Posterior cingulate gyrus (tissue), 11 donors: ENCODE data around the gene BUB1B.

Source experiments
- DNase-seq, 10 donors: peaks; one replicate each; pipeline versions ENCODE4 v3.0.0 to v3.0.0-alpha.2; 2020 to 2021; ENCODE audit warnings: mixed read lengths in 3 of 10
- intact Hi-C: fragments of 100-400 bp; cut with DNase I; formaldehyde crosslinking; loops from one replicate; pipeline ENCODE4 v1.15.1; 2023

BUB1B gene

DNA sequence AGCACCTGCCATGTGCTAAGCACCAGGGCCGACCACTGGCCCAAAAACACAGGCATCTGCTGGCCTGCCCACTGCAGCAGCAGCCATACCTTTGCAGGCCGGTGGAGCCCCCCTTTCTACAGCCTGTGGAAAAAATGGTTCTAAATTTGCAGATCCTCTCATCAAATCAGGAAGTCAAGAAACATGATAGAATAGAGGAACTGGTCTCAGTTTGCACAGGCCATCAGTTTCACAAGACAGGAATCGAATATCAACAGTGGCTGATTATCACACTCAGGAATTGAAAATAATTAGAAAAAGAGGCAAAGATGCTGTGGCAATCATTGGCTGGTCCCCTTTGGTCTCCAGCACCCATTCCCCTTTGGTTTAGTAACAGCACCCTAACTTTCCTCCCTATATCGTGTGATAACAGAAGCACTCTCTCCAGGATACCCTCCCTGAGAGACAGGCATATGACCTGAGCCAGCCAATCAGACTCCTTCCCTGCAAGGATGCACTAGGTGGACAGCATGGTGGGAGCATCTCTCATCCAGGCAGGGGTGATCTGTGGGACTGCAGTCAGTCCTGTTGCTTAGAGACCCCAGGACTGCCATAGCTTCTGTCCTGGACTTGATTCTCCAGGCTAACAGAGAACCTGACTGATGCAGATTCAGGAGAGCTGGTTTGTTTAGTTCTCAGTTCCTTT, 74.5 kb downstream of the BUB1B start:
- intact Hi-C loops: no loop called here
- peak in 1 of 10 donors; percentile 76 for DNase-seq

DNA sequence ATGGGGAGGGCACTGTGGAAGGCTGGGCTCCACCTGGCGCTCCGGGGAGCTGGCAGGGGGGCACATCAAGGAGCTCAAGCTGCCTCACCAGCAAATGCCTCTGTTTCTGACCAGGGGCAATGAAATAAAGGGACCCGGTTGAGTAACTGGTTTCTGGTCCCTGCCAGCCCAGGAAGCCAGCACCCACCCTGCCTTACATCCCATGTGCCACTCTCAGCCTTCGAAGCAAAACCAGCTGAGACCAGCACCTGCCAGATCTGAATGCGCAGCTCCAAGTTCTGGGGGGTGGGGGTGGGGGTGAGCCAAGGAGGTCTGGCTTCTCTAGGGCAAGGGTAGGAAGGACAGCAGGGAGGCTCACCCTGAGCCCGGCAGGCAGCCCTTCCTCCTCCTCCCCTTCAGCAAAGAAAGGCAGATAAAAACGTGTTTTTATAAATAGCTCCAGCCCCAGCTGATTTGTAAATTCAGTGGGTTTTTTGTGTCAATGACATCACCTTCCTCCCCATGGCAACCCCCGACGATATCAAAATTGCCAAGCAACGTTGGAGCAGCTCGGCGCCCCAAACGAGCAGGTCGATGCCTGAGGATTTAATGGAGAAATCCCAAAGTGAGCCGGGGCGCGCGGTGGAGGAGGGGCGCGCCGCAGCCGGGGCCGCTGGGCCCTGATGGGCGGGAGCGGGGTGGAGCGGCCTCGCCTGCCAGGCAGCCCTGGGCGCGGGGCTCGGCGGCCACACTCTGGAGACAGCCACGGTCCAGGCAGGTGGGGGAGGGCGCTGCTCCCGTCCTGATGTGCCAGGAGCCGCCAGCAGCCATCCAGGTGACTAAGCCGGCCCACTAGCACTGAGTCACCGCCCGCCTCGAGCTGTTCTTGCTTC, 77.9 kb downstream of the BUB1B start, which contains the start of gene PAK6:
Gene PAK6 (plus strand): TSS at position 532 of the 872 bp plus-strand sequence. CDS start 25,723 bp downstream, outside the sequence.
- DNase-seq: peak in 9 of 10 donors; percentile 26 to 95 (median 80)
- intact Hi-C loops: no loop called here

DNA sequence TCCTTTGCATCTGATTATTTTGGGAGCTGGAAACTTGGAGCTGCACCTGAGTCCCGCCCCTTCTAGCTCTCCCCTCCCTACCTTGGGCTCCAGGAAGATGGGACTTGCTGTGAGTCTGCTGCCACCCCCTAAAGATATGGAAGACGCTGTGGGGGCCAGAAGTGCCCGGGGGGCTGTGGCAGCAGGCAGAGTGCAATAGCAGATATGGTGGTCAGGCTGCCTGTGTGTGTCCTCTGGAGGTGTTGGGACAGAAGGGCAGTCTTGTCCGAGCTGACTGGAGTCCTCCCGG, 78.5 kb downstream of the BUB1B start:
- DNase-seq: no peak
- intact Hi-C loops: no loop called here

DNA sequence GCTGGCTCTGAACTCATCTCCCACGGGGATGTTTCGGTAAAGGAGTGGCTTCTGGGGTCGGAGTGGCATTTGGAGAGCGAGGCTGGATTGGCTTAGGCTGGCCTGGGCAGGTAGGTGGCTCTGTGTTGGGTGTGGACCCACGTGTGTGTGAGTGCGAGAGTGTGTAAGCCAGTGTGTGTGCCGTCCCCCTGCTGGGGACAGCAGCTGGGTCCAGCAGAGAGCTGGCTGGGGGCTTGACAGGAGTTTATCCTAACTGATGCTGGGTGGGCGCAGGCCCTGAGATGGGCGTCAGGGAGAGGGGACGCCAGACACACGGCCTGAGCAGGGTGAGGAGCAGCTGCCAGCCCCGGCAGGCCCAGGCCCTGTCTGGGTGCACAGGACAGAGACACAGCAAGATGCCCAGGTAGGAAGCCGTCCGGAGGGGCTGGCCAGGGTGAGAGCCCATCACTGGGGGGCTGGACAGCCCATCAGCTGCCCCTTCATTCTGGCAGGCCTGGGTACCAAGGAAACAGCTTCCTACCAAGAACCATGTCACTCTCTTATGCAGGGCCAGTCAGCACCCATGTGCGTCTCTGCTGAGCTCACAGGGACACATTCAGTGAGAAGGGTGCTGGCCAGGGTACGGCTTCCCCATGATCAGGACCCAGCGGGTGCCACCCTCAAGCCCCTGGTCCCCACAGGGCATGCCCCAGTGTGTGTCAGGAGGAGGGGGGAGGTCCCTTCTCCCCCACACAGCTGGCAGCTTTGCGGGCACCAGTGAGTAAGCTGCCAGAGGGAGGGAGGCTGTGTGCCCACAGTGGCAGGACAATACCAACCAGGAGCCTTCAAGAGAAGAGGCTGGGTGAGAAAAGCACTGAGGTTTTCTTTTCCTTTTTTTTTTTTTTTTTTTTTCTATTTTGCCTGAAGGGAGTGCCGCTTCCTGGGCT, 79.1 kb downstream of the BUB1B start:
- peak in 5 of 10 donors; percentile 10 to 87 (median 36) for DNase-seq
- intact Hi-C loops: no loop called here

DNA sequence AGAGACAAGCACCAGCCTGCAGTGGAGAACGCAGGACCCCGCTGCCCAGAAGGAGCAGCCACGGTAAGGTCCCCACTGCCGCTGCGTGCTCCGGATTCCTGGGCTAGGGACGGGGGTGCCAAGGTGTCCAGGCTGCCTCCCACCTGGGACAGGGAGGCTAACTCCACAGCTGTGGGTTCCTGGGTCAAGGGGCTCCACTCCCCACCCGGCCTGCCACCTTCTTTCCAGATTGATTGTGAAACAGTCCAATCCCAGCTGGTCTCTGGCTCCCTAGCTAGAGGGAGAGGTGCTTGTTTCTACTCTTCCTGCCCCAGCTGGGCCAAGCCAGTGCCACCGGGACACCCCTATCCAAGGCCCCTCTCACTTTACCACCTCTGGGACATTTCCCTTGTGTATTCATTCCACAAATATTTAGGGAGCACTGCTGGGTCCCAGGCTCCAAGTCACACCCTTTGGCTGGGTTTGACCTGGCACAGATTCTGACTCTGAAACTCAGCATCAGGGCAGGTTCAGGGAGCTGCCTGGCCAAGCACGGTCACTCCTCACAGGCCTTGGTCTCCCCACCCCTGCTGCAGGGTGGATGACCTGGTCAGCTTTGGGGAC, 79.9 kb downstream of the BUB1B start:
- DNase-seq: peak in 4 of 10 donors; percentile 6 to 82 (median 50)
- intact Hi-C loops: no loop called here

DNA sequence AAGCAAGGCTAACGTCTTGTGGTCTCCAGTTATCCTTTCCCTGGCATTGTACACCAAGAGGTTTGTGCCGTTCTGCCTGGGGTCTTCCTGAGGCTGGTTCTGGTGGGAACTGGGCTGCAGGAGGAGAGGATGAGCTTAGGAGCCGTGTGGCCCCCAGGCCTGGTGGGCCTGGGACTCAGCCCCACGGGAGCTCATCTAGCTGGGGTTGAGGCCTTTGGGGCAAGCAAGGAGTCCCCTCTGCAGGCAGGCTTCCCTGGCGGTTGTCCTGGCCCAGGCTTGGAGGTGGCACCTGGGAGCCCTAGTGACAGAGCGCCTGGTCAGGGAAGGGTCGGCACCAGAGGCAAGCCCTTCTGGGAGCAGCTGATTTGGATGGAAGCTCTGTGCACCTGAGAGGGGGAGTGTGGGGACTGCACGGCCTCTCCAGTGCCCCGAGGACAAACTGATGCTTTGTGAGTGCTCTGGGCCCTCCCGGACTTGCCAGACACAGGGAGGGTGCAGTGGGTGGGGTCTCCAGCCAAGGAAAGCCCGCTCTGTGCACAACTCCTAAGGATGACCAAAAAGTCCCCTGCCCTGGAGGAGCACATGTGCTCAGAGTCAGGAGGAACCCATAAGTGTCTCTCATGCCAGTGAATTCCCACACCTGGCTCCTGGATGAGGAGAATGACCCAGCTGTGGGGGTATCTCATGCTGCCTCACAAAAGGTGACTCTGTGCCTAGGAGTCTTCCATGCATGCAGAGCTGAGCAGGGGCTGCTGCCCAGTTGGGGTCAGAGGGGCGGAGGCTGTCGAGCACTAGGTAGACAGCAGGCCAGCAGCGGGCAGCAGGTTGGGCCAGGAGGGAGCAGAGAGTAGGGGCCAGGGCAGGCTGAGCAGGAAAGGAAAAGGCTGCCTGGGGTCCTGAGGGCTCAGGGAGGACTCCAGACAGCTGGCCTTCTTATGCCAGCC, 80.7 kb downstream of the BUB1B start:
- DNase-seq: peak in 4 of 10 donors; percentile 7 to 70 (median 30)
- intact Hi-C loops: no loop called here

DNA sequence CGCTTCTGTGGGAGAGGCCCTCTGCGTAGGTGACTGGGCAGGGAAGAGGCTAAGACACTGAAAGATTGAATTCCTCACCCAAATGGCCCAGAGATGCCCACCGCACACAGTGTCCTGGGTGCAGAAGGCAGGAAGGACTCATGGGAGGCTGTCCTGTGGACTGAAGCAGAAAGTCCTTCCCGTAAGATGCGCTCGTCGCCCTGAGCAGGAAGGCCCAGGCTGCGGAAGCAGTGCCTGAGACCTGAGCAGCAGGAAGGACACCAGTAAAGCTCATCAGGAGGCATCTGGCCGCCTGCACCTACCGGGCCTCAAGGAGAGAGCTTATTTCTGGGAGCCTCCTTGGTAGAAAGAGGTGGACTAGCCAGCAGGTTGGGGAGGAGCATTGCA, 81.3 kb downstream of the BUB1B start:
- intact Hi-C loops: no loop called here
- DNase-seq: peak in 4 of 10 donors; percentile 5 to 74 (median 33)

DNA sequence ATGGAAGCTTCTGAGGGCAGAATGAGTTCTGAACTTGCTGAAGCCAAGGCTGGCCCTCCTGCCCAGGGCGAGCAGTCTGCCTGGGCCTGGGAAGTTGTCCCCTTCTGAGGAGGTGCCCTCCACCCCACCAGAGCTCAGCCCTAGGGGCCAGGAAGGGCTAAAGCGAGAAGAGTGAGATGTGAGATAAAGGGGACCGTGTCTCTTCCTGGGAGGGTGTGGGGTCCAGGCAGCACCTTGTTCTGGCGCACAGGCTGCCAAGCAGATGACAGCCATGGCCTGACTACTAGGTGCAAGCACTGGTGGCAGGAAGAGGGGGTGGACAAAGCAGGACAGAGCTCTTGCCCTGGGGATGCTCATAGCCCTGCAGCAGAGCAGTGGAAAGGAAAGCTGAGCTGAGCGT, 81.7 kb downstream of the BUB1B start:
- intact Hi-C loops: no loop called here
- peak in 3 of 10 donors; percentile 2 to 59 (median 49) for DNase-seq

DNA sequence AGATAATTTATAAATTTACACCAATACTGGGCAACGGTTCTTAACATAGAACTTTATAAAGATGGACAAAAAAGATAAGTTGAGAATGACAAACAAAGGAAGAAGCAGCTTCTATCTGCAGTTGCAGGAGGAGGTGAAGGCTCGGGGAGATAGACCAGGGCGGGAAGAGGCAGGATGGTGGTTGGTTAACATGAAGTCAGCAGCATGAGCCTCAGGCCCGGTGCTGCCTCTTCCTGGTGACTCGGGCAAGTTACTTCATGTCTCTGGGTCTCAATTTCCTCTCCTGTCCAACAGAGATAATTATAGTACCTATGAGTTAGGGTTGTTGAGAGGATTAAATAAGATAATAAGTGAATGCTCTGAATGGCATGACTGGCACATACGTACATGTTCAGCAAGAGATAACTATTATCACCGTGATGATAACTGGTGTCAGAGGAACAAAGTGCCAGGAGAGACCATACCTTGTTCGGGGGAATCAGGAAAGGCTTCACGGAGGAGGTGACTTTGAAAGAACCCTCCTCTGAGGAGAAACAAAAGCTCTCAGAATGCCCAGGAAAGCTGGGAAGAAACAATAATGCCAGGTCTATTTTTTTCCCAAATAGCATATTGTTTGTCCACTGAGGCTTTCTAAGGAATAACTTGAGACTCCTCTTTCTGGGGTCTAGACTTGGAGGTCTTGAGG, 82.4 kb downstream of the BUB1B start:
- peak in 3 of 10 donors; percentile 5 to 78 (median 37) for DNase-seq
- intact Hi-C loops: no loop called here

DNA sequence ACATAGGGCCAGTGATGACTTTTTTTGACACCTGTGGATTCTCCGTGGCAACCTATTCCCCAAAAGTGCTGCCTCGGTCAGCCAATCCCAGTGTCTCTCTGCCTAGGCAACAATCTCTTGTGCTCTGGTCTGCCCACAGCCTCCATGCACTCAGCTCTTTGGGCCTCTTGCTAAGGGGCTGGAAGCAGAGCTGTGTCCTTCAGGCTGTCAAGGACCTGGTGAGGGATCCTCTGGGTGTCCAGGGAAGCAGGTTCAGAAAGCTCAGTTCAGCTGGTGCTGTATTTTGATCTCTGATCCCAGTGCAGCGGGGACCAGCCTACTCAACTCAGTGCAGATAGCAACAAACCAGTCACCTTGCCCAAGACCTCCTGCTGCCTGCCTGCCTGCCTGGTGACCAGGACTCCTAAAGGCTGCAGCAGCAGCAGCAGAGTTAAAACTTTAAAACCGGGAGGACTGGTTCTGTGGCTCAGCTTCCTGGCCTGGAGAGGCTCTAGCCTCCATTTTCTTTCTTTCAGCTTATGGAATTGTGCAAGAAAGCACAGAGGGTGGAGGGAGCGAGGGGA, 84.2 kb downstream of the BUB1B start:
- DNase-seq: peak in 4 of 10 donors; percentile 4 to 71 (median 34)
- intact Hi-C loops: no loop called here

DNA sequence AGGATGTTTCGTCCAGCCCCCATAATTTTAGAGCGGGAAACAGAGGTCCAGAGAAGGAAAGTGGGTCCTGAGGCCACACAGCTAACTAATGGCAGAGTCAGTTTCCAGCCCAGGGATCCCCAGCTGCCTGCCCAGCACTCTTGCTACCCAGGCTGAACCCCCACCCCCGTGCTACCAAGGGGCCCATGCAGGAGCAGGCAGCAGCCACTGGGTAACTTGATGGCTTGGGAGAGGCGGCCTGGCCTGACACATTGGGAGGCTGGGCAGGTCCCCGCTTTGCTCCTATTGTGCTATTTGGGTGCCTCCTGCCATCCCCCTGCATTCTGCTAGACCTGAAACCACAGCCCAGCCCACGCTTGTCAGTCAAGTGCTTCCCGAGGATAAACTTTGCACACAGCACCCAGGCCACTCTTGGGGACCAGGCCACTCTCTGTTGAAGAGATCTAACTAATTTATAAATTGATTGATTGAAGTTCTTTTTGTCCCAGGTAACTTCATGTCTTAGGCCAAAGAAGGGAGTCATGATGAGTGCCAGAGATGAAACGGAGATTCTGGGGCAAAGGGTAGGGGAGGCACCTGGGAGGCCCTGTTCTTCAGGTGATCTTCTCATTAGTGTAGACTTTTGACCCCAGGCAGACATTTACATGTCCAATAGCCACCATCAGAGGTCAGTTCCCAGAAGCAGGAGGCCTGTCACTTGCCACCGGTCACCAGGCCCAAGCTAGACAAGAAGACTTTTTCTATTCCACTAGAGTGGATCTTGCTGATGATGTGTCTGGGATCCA, 85.0 kb downstream of the BUB1B start:
- peak in 6 of 10 donors; percentile 1 to 52 (median 22) for DNase-seq
- intact Hi-C loops: no loop called here

DNA sequence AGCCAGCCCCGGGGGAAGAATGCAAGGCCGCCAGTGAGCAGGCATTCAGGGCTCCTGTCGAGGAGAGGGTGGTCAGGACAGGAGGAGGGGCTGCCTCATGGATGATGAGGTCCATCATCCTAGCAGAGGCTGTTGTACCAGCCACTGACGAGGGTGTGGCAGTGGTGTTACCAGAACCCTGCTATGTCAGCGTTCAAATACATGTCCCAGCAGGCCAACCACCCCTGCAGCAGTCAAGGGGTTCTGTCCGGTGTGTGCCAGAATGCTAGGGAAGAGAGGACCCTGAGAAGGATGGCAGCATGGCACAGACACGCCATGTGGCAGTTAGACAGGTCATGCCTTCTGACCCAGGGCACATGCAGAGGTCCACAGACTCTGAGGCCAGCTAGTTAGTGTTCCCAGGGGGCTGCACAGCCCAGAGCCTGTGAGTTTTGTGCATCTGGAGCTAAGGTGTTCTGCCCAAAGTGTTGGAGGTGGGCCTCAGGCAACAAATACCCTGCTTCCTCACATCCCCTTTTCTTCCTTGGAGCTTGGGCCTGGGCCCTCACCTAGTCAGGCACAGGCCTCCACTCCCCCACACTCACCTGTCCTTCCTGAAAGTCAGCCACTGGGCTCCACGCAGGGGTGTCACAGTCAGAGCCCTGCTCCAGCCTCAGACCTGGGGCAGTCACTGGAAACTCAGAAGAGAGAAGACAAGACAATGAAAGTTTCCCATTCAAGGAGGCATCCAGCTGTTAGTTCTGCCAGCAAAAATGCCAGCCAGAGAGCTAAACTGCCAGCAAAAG, 85.8 kb downstream of the BUB1B start:
- peak in 6 of 10 donors; percentile 3 to 72 (median 26) for DNase-seq
- intact Hi-C loops: no loop called here

DNA sequence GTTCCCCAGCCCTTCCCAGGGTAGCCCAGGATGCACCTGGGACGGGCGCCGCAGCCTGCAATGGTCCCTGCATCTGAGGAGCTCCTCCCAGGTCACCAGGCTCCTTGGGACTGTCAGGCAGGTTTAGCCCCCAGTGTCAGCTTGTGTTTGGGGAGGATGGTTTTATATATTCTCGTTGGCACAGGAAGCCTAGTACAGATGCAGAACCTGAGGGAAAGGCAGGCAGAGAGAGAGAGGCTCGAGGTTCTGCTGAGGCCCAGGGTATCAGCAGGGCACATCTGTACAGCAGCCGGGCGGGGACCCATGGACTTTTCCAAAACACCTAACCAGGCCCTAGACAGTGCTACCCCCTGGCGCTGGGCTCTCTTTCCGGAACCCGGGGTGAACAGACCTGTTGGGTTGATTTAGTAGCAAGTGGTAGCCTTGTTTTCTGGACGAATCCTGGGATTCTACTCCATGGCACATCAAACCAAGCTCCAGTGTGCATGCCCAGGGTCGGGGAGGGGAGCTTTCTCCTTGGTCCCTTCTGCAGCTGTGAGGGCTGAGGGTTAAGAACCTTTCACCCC, 86.6 kb downstream of the BUB1B start:
- intact Hi-C loops: no loop called here
- DNase-seq: peak in 6 of 10 donors; percentile 5 to 69 (median 28)

DNA sequence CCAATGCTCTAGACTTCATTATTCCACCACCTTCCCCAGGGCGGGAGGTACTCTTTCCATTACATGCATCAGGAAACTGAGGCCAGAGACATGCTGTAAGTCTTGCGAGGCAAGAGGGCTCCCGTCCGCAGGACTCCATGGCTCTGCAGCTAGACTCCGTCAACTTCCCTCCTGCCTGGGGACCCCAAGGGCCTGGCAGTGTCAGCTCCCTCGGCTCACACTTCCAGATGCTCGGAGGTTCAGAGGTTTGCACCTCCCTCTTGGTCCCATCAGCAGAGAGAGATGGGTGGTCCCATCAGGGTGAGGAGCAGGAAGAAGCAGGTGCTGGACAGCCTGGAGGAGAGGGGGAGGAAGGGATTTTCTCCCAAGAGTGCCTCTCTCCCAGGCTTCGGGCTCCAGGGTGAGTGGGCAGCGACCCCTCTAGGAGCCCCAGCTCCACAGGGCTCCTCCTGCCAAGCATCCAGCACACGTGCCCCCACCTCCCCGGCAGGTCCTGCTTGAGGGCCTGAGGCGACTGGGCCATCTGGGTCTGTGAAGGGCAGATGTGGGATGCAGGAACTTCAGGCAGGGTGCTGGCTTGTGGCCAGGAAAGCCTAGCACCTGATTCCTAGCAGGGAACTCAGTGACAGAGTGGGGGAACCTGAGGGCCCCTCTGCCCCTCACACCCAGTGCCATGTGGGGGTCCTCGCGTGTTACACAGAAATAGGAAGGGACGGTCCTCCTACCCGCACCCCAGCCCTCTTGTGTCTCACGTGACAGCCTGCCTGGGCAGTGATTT, 87.3 kb downstream of the BUB1B start:
- intact Hi-C loops: no loop called here
- DNase-seq: peak in 5 of 10 donors; percentile 5 to 71 (median 63)
